Pancreas (tissue), 10 donors: ENCODE measurements around the gene ITGB8. TPM values are rescaled to one million over a fixed set of nuclear protein-coding genes. Genes with fewer than 3 reads are reported as not detected.

Experiments used
- ATAC-seq, 4 donors: fragments of 200-7000 bp; cut with Tn5 transposase; one replicate each; pipeline versions ENCODE4 v1.8.0 to v1.9.1; 2020; ENCODE audit warnings: mild to moderate bottlenecking in 4 of 4, moderate library complexity in 4 of 4
- DNase-seq, 6 donors: peaks; one replicate each; pipeline ENCODE4 v3.0.0-alpha.2; 2020
- FAIRE-seq: peaks from 2 replicates; lab custom pipeline; 2012; peaks lifted over from hg19 to GRCh38; lab: Jason Lieb, UNC
- H3K27ac ChIP-seq, 4 donors: fragments of 200-600 bp; sonication (generic); 1 replicate in 3 of 4; 2 replicates in 1 of 4; pipeline versions ENCODE4 v1.5.0 to v1.8.0; 2020
- H3K27me3 ChIP-seq, 4 donors: fragments of 200-600 bp; one replicate each; pipeline ENCODE4 v1.8.0; 2021
- H3K36me3 ChIP-seq, 3 donors: fragments of 200-600 bp; sonication (generic) in 1 of 3; one replicate each; pipeline versions ENCODE4 v1.5.0 to v1.8.0; 2020 to 2021
- H3K4me1 ChIP-seq, 3 donors: fragments of 200-600 bp; one replicate each; pipeline ENCODE4 v1.8.0; 2021
- H3K4me3 ChIP-seq, 4 donors: fragments of 200-600 bp; sonication (generic) in 2 of 4; one replicate each; pipeline versions ENCODE4 v1.5.0 to v1.8.0; 2020 to 2021
- H3K9me3 ChIP-seq, 4 donors: fragments of 200-600 bp; one replicate each; pipeline ENCODE4 v1.8.0; 2021
- WGBS, 2 donors: extraction: QIAGEN DNeasy Blood & Tissue Kit; methylation state at CpG; one replicate each; pipeline ENCODE4 v1.1.7; 2013; 5-methylcytosine and 5-hydroxymethylcytosine counted together
- intact Hi-C, 3 donors: fragments of 100-400 bp; cut with DNase I; formaldehyde crosslinking; loops; one replicate each; pipeline versions ENCODE4 v1.11.1 to v1.14.2; 2022
- polyA plus RNA-seq, 2 donors: library from polyadenylated mRNA; stranded (reverse); fragments of 200-250 nt; gene quantifications; one replicate each; pipeline ENCODE4 v1.2.3, GENCODE V29; 2013
- total RNA-seq, 6 donors: library from RNA; stranded (reverse); fragmentation: NEBNext Ultra II Directional in 4 of 6; extraction: Animal tissue kit (Norgen Biotek cat#: 25700) in 4 of 6; gene quantifications; one replicate each; pipeline versions ENCODE4 v1.2.1 to v1.2.4, GENCODE V29; 2021 to 2023
- TF ChIP-seq, protein P1 (sequence below), 4 donors: fragments of 200-600 bp; sonication (generic) in 3 of 4; IDR thresholded peaks; one replicate each; pipeline versions ENCODE4 v1.5.0 to v1.8.0; 2021; ENCODE audit warnings: antibody characterized with exemption in 4 of 4
- donor health status: healthy with polysubstance abuse.
- donor health status: DM: no; HTN: no; CAD: no; lungs with moderate emphysema.
- donor health status: DM: no; HTN: no; CAD: no.
- donor health status: control.
- donor health status: control.
- donor health status: Bipolar disorder and iron deficiency.
- donor health status: DM: yes; HTN: yes; CAD: no.
- donor health status: DM: no; HTN: no; CAD: no.
- donor health status: DM: no; HTN: no; CAD: no.
- donor health status: DM: yes; HTN: yes; CAD: no.

Gene ITGB8
- total and polyA plus RNA-seq, 8 donors = 3.9 to 39.8 (median 11.5) TPM

DNA sequence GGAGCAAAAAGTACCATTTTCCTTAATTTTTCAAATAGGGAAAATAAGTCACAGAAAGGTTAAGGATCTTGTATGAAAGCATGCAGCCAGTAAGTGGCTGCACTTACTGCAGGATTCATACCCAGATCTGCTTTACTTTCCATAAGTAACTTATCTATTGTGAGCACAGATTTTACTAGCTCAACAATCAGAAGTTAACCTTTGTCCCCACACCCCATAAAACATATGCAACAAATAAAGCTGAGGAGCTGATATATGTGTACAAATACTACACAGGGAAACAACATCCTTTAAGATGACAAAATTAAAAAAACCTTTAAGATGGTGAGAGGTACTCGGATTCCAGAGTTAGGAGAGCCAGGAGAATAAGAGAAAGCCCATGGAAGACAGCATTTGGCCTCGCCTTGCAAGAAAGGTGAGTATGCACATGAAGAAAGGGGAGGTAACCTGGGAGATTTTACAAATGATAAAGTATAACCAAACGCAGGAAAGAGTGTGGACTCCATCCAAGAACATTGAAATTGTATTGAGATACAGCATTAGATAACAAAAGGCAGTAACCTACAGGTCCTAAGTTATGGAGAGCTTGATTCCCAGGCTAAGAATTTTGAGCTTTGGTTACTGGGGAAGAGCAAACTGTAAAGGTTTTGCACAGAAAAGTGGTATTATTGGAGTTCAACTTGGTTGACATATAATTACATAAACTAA, 87.1 kb downstream of the ITGB8 start:
- no peak overlapping the region for H3K27ac ChIP-seq

DNA sequence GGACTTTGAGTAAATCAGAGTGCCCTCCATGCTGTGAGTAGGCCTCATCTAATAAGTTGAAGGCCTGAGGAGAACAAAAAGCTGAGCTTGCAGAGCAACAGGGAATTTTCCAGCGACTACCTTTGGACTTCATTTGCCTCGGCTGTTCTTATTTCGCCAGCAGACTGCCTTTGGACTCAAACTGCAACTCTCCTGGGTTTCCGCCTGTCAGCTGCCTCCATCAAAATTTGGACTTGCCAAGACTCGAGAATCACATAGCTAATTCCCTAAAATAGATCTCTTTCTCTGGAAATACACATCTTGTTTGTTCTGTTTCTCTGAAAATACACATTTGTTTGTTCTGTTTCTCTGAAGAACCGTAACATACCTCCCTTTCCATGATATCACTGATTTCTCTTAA, 93.8 kb downstream of the ITGB8 start:
- Histone ChIP-seq H3K4me3 (no peak overlapping the region), H3K27ac (no peak overlapping the region), H3K27me3 (no peaks in the 10 kb centered on the region), H3K36me3 (no peaks in the 10 kb centered on the region), H3K9me3 (no peaks in the 10 kb centered on the region), H3K4me1 (no peaks in the 10 kb centered on the region)
- intact Hi-C loops = no loop called here
- 83 to 88% methylated on average over 6 of the region's 6 CpGs for WGBS, 2 donors
- no peak for FAIRE-seq
- DNase-seq = no peak
- no peak for ATAC-seq
- TF ChIP-seq, protein P1, sequence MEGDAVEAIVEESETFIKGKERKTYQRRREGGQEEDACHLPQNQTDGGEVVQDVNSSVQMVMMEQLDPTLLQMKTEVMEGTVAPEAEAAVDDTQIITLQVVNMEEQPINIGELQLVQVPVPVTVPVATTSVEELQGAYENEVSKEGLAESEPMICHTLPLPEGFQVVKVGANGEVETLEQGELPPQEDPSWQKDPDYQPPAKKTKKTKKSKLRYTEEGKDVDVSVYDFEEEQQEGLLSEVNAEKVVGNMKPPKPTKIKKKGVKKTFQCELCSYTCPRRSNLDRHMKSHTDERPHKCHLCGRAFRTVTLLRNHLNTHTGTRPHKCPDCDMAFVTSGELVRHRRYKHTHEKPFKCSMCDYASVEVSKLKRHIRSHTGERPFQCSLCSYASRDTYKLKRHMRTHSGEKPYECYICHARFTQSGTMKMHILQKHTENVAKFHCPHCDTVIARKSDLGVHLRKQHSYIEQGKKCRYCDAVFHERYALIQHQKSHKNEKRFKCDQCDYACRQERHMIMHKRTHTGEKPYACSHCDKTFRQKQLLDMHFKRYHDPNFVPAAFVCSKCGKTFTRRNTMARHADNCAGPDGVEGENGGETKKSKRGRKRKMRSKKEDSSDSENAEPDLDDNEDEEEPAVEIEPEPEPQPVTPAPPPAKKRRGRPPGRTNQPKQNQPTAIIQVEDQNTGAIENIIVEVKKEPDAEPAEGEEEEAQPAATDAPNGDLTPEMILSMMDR (IDR thresholded peaks at IDR 0.05) = no peak

More for the DNA sequence above, 87.1 kb downstream of the ITGB8 start:
- TF ChIP-seq, protein P1 (IDR thresholded peaks at IDR 0.05) = no peak
- Histone ChIP-seq H3K4me1 (no peaks in the 10 kb centered on the region), H3K27me3 (no peaks in the 10 kb centered on the region), H3K9me3 (no peaks in the 10 kb centered on the region), H3K36me3 (no peaks in the 10 kb centered on the region), H3K4me3 (no peak overlapping the region)
- intact Hi-C loops = no loop called here
- no peak for ATAC-seq
- WGBS, 2 donors = 59 to 70% methylated on average over 3 of the region's 3 CpGs
- no peak for DNase-seq
- FAIRE-seq = no peak

DNA sequence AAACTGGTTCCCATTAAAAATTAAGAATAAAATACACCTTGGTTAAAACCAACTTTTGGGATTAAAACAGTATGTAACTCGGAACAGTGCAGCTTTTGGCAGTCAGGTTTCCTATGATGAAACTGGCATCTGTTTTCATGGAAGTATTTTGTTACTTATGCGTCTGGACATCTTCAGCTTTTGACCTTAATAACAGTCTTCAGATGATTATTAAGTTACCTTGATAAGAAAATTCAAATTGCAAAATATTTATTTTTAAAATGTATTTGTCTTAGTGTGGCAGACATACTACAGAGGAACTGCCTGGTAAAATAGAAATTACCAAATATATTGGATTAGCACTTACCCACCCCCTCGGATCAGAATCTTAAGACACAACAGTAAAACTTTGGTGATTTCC, 100.0 kb downstream of the ITGB8 start:
- intact Hi-C loops = no loop called here
- TF ChIP-seq, protein P1 (IDR thresholded peaks at IDR 0.05) = no peak
- no peak for FAIRE-seq

DNA sequence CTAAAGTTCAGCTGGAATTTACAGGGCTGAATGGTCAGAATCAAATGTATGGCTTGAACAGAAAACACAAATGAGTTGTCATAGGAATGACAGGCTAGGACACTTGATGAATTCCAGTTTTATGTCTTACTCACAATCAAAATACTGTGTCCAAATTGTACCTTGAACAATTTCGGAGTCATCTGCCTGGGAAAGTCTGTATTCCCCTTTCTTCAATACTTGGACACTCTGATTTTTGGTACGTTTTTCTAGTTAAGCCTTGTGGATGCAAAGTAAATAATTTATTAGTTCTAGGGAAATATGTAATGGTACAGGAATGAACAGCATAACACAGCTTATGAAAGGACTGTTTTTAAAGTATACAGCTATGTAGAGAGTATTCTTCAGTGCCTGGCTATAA, 100.4 kb downstream of the ITGB8 start:
- Histone ChIP-seq H3K27me3 (no peaks in the 10 kb centered on the region), H3K9me3 (no peaks in the 10 kb centered on the region), H3K27ac (no peak overlapping the region), H3K4me1 (no peaks in the 10 kb centered on the region), H3K36me3 (no peaks in the 10 kb centered on the region), H3K4me3 (no peak overlapping the region)
- TF ChIP-seq, protein P1 (IDR thresholded peaks at IDR 0.05) = no peak
- no peak for FAIRE-seq
- WGBS, 2 donors = 37 to 45% methylated on average over 2 of the region's 2 CpGs
- intact Hi-C loops = no loop called here
- no peak for DNase-seq
- no peak for ATAC-seq

More for the DNA sequence above, 100.0 kb downstream of the ITGB8 start:
- Histone ChIP-seq H3K36me3 (no peaks in the 10 kb centered on the region), H3K4me1 (no peaks in the 10 kb centered on the region), H3K4me3 (no peak overlapping the region), H3K27ac (no peak overlapping the region), H3K9me3 (no peaks in the 10 kb centered on the region), H3K27me3 (no peaks in the 10 kb centered on the region)
- 68 to 69% methylated on average over 3 of the region's 3 CpGs for WGBS, 2 donors
- ATAC-seq (no peak), DNase-seq (no peak)

DNA sequence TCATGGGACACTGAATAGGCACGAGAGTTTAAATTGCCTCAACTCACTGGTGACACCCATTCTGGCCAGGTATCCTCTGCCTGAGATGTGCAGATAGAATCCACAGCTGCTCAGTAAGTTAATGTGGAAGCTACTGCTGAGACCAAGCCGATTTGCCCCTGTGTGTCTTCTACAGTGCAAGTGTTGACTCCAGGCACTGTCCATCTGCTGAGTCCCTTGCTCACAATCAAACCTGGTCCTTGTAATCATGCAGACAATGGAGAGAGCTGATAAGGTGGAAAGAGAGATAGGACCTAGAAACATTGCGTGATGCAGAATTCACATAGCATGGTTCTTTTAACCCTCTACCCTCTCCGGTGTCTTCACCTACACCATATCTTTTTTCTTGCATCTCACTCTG, 101.4 kb downstream of the ITGB8 start:
- H3K27me3 ChIP-seq = no peaks in the 10 kb centered on the region
- 61 to 71% methylated on average over 4 of the region's 4 CpGs for WGBS, 2 donors
- H3K4me1 ChIP-seq = no peaks in the 10 kb centered on the region
- no peak overlapping the region for H3K27ac ChIP-seq
- TF ChIP-seq, protein P1 (IDR thresholded peaks at IDR 0.05) = no peak
- no peaks in the 10 kb centered on the region for H3K36me3 ChIP-seq
- intact Hi-C loops = no loop called here
- DNase-seq = no peak
- FAIRE-seq = no peak
- no peak overlapping the region for H3K4me3 ChIP-seq
- H3K9me3 ChIP-seq = no peaks in the 10 kb centered on the region
- ATAC-seq = no peak
